ENCODE measurements around the gene PFKL. TPM values are rescaled to one million over a fixed set of nuclear protein-coding genes. Genes with fewer than 3 reads are reported as not detected.
A peak's percentile ranks its signal among the peaks of the same experiment; 100 is the strongest.

Gene PFKL
- total and polyA plus RNA-seq, 11 donors: 34.0 to 85.1 (median 46.1) TPM

- ATAC-seq: no peak
Observed at GRCh38 chr21:44272284-44272858, 27.5 kb upstream of the PFKL start.

GRCh38 chr21:44273046-44273445 lies 26.8 kb upstream of the PFKL start:
- Histone ChIP-seq H3K27me3 (no peaks in the 10 kb centered on the region), H3K36me3 (no peaks in the 10 kb centered on the region), H3K9me3 (no peaks in the 10 kb centered on the region), H3K4me1 (no peaks in the 10 kb centered on the region), H3K4me3 (no peak overlapping the region), H3K27ac (no peak overlapping the region)
- TF ChIP-seq CTCF (IDR thresholded peaks at IDR 0.05) (no peak), POLR2A (IDR thresholded peaks at IDR 0.05) (no peak)
- intact Hi-C loops (cut with DNase I): no loop called here
- DNase-seq (peak in 2 of 5 donors; percentile 5 to 59), ATAC-seq (no peak)
- WGBS, 4 donors: 78 to 92% (median 91%) methylated on average over 7 of the region's 7 CpGs

More at GRCh38 chr21:44272284-44272858, 27.5 kb upstream of the PFKL start:
- H3K27me3 ChIP-seq: no peaks in the 10 kb centered on the region
- no peak overlapping the region for H3K4me3 ChIP-seq
- peak in 1 of 5 donors; percentile 46 for DNase-seq
- intact Hi-C loops (cut with DNase I): no loop called here
- WGBS, 4 donors: 77 to 95% (median 88%) methylated on average over 7 to 18 of the region's 18 CpGs
- H3K36me3 ChIP-seq: no peaks in the 10 kb centered on the region
- H3K27ac ChIP-seq: no peak overlapping the region
- H3K9me3 ChIP-seq: no peaks in the 10 kb centered on the region
- no peak for TF ChIP-seq CTCF (IDR thresholded peaks at IDR 0.05)
- H3K4me1 ChIP-seq: no peaks in the 10 kb centered on the region

- Histone ChIP-seq H3K27me3 (no peaks in the 10 kb centered on the region), H3K36me3 (no peaks in the 10 kb centered on the region), H3K27ac (no peak overlapping the region), H3K9me3 (no peaks in the 10 kb centered on the region), H3K4me3 (no peak overlapping the region), H3K4me1 (no peaks in the 10 kb centered on the region)
- 70 to 78% (median 74%) methylated on average over 5 of the region's 5 CpGs for WGBS, 4 donors
- peak in 1 of 5 donors; percentile 17 for DNase-seq
- TF ChIP-seq POLR2A (IDR thresholded peaks at IDR 0.05): no peak
- TF ChIP-seq CTCF (IDR thresholded peaks at IDR 0.05): no peak
- intact Hi-C loops (cut with DNase I): no loop called here
- no peak for ATAC-seq
Observed at GRCh38 chr21:44275041-44275440, 24.8 kb upstream of the PFKL start.

GRCh38 chr21:44279354-44280260 lies 20.2 kb upstream of the PFKL start:
- Histone ChIP-seq H3K27ac (no peak overlapping the region), H3K4me1 (no peaks in the 10 kb centered on the region), H3K4me3 (no peak overlapping the region), H3K27me3 (no peaks in the 10 kb centered on the region), H3K9me3 (no peaks in the 10 kb centered on the region), H3K36me3 (no peaks in the 10 kb centered on the region)
- ATAC-seq (no peak), DNase-seq (peak in 1 of 5 donors; percentile 48)
- WGBS, 4 donors: 86 to 94% (median 88%) methylated on average over 19 of the region's 19 CpGs
- intact Hi-C loops (cut with DNase I): no loop called here
- TF ChIP-seq CTCF (IDR thresholded peaks at IDR 0.05): no peak
- TF ChIP-seq POLR2A (IDR thresholded peaks at IDR 0.05): no peak
